MM.1S (cell line): Measurements from ENCODE around the gene DOK1.

Experiments
- CTCF ChIP-seq: fragments of 300-600 bp; sonication (generic); IDR thresholded peaks from 2 replicates; pipeline ENCODE4 v1.5.1; 2016; ENCODE audit warnings: antibody characterized with exemption, low read length, mixed read lengths
- EZH2 ChIP-seq: fragments of 300-600 bp; sonication (generic); optimal IDR thresholded peaks from 2 replicates; pipeline ENCODE3; 2017; ENCODE audit warnings: low read depth, mild to moderate bottlenecking, antibody characterized with exemption, low read length, mixed read lengths

- TF ChIP-seq EZH2 (no peak), CTCF (no peak)
Observed at GRCh38 chr2:74554820-74555531, 456 bp downstream of the DOK1 start.
